HCT116 (cell line): Measurements from ENCODE around the gene FSHB. TPM values are rescaled to one million over a fixed set of nuclear protein-coding genes. Genes with fewer than 3 reads are reported as not detected.

Experiments
- ATAC-seq: fragments of 200-7000 bp; cut with Tn5 transposase; 2 replicates; pipeline ENCODE4 v1.9.1; 2020; ENCODE audit warnings: mild to moderate bottlenecking, moderate library complexity
- Bru-seq: library from RNA; stranded (reverse); fragments of 400-500 nt; gene quantifications from one replicate; lab custom pipeline; 2021; lab: Mats Ljungman, UMichigan
- BruChase-seq, 2 experiments: library from RNA; stranded (reverse); fragments of 400-500 nt; gene quantifications; one replicate each; lab custom pipeline; 2021; lab: Mats Ljungman, UMichigan
- BruUV-seq: library from RNA; stranded (reverse); fragments of 400-500 nt; replicated peaks from 2 replicates; lab custom pipeline; 2021; lab: Mats Ljungman, UMichigan
- CTCF ChIA-PET: fragments of 300-600 bp; sonication (Branson Sonifier 250); formaldehyde crosslinking; loops from one replicate; lab custom pipeline; 2021; ENCODE audit warnings: antibody characterized with exemption; lab: Charles Lee
- POLR2A ChIA-PET: fragments of 300-600, 350-600 bp; sonication (Branson Sonifier 250); formaldehyde crosslinking; loops from one replicate; lab custom pipeline; 2021; ENCODE audit warnings: antibody characterized with exemption; lab: Charles Lee
- RAD21 ChIA-PET, 2 experiments: fragments of 300-600 bp; sonication (Branson Sonifier 250); formaldehyde crosslinking; loops; one replicate each; lab custom pipeline; 2023; ENCODE audit warnings: low total read pairs in 2 of 2; ENCODE audit not compliant: uncharacterized antibody in 2 of 2, unreplicated experiment in 2 of 2, low non-redundant PET in 1 of 2; lab: Charles Lee
- DNase-seq: peaks from one replicate; pipeline ENCODE4 v3.0.0-alpha.2; 2010; ENCODE audit warnings: low read depth, low spot score
- H2AFZ ChIP-seq: fragments of 200-600 bp; shearing (Covaris generic), sonication (generic); 2 replicates; pipeline ENCODE4 v1.6.1; 2017; ENCODE audit warnings: low read depth, mixed run types, mixed read lengths, antibody characterized with exemption, low read length; ENCODE audit not compliant: poor library complexity, severe bottlenecking
- H3K27ac ChIP-seq: 2 replicates; pipeline ENCODE4 v1.5.1; 2012; ENCODE audit warnings: low read depth, low read length
- H3K27me3 ChIP-seq: fragments of 200-600 bp; sonication (generic); 2 replicates; pipeline ENCODE4 v1.6.1; 2016; ENCODE audit warnings: mixed run types, low read length, mixed read lengths; ENCODE audit not compliant: insufficient read depth
- H3K36me3 ChIP-seq, 2 experiments: fragments of 200-500 bp in 1 of 2; fragments of 200-600 bp in 1 of 2; sonication (Bioruptor generic) in 1 of 2; sonication (generic) in 1 of 2; 2 replicates each; pipeline versions ENCODE4 v1.5.1 to v1.6.1; 2014 to 2016; ENCODE audit warnings: low read length in 2 of 2, inconsistent platforms in 1 of 2, mixed read lengths in 1 of 2, mixed run types in 1 of 2; ENCODE audit not compliant: insufficient read depth in 2 of 2, control insufficient read depth in 1 of 2
- H3K4me1 ChIP-seq, 2 experiments: fragments of 200-600 bp in 1 of 2; sonication (generic) in 1 of 2; 2 replicates each; pipeline versions ENCODE4 v1.5.1 to v1.6.1; 2012 to 2017; ENCODE audit warnings: low read length in 2 of 2, inconsistent platforms in 1 of 2, mild to moderate bottlenecking in 1 of 2, mixed read lengths in 1 of 2, mixed run types in 1 of 2, moderate library complexity in 1 of 2; ENCODE audit not compliant: insufficient read depth in 2 of 2, control insufficient read depth in 1 of 2
- H3K4me2 ChIP-seq: fragments of 200-600 bp; sonication (generic); 2 replicates; pipeline ENCODE4 v1.6.1; 2017; ENCODE audit warnings: mixed run types, low read length, mixed read lengths
- H3K4me3 ChIP-seq, 2 experiments: fragments of 200-600 bp in 1 of 2; sonication (generic) in 1 of 2; replicated peaks in 1 of 2; 2 replicates each; pipeline ENCODE4 v1.5.1; 2011 to 2016; ENCODE audit warnings: low read length in 2 of 2, control low read depth in 1 of 2, low read depth in 1 of 2, mild to moderate bottlenecking in 1 of 2, mixed read lengths in 1 of 2, mixed run types in 1 of 2
- H3K79me2 ChIP-seq: fragments of 200-600 bp; sonication (generic); 2 replicates; pipeline ENCODE4 v1.6.1; 2017; ENCODE audit warnings: mild to moderate bottlenecking, mixed run types, low read length, moderate library complexity, mixed read lengths; ENCODE audit not compliant: insufficient read depth
- H3K9ac ChIP-seq: fragments of 200-600 bp; sonication (generic); 2 replicates; pipeline ENCODE4 v1.6.1; 2016; ENCODE audit warnings: low read length, mixed read lengths
- H3K9me2 ChIP-seq: fragments of 200-600 bp; sonication (generic), shearing (Covaris generic); 2 replicates; pipeline ENCODE4 v1.6.1; 2017; ENCODE audit warnings: mixed run types, mild to moderate bottlenecking, moderate library complexity; ENCODE audit not compliant: insufficient read depth
- H3K9me3 ChIP-seq, 2 experiments: fragments of 200-500 bp in 1 of 2; fragments of 200-600 bp in 1 of 2; sonication (Bioruptor generic) in 1 of 2; sonication (generic) in 1 of 2; 2 replicates each; pipeline ENCODE4 v1.6.1; 2014 to 2017; ENCODE audit warnings: low read length in 2 of 2, mixed read lengths in 2 of 2, inconsistent platforms in 1 of 2, low read depth in 1 of 2, mild to moderate bottlenecking in 1 of 2, mixed run types in 1 of 2, moderate library complexity in 1 of 2; ENCODE audit not compliant: control insufficient read depth in 1 of 2, insufficient read depth in 1 of 2
- H4K20me1 ChIP-seq: fragments of 200-600 bp; sonication (generic), shearing (Covaris generic); 2 replicates; pipeline ENCODE4 v1.6.1; 2017; ENCODE audit warnings: mixed run types, mild to moderate bottlenecking, moderate library complexity; ENCODE audit not compliant: insufficient read depth
- CBX3 ChIP-seq: IDR thresholded peaks from 2 replicates; pipeline ENCODE4 v1.6.1; 2012; ENCODE audit warnings: low read depth
- ELF1 ChIP-seq: IDR thresholded peaks from 2 replicates; pipeline ENCODE4 v1.6.1; 2012; ENCODE audit warnings: low read depth, borderline replicate concordance
- EZH2phosphoT487 ChIP-seq: fragments of 200-600 bp; IDR thresholded peaks from 2 replicates; pipeline ENCODE4 v1.6.1; 2018; ENCODE audit warnings: antibody characterized with exemption, borderline replicate concordance
- FOSL1 ChIP-seq: IDR thresholded peaks from 2 replicates; pipeline ENCODE4 v1.6.1; 2012; ENCODE audit warnings: low read depth
- POLR2AphosphoS5 ChIP-seq: IDR thresholded peaks from 2 replicates; pipeline ENCODE4 v1.6.1; 2011; ENCODE audit warnings: mild to moderate bottlenecking, low read depth, low read length, moderate library complexity
- REST ChIP-seq: IDR thresholded peaks from 2 replicates; pipeline ENCODE4 v1.6.1; 2012; ENCODE audit warnings: low read depth
- SP1 ChIP-seq: IDR thresholded peaks from 2 replicates; pipeline ENCODE4 v1.6.1; 2012; ENCODE audit warnings: low read depth
- SRF ChIP-seq: IDR thresholded peaks from 2 replicates; pipeline ENCODE4 v1.6.1; 2012; ENCODE audit warnings: low read depth
- ZBTB33 ChIP-seq: IDR thresholded peaks from 2 replicates; pipeline ENCODE4 v1.6.1; 2011; ENCODE audit warnings: mild to moderate bottlenecking, low read length, moderate library complexity; ENCODE audit not compliant: insufficient replicate concordance; ENCODE audit errors: extremely low read depth
- intact Hi-C: fragments of 100-400 bp; cut with micrococcal nuclease; formaldehyde crosslinking; loops from 2 replicates; pipeline ENCODE4 v1.10.0; 2022
- long read RNA-seq: library from polyadenylated mRNA; unstranded; transcript quantifications from one replicate; pipeline ENCODE4 v2.0.0, GENCODE V29; 2021; ENCODE audit not compliant: unreplicated experiment
- polyA plus RNA-seq: library from polyadenylated mRNA; unstranded; fragments of >200 nt; gene quantifications from 2 replicates; pipeline ENCODE4 v1.2.1, GENCODE V29; 2012; ENCODE audit warnings: missing spikeins
- total RNA-seq: library from RNA; stranded (reverse); gene quantifications from one replicate; pipeline ENCODE4 v1.2.1, GENCODE V29; 2021; ENCODE audit not compliant: unreplicated experiment

FSHB gene
- total RNA-seq (not detected), Bru-seq, nascent RNA (not detected), BruChase-seq, experiment 1, labeled RNA remaining after a 6-hour chase (not detected), BruChase-seq, experiment 2, labeled RNA remaining after a 2-hour chase (not detected)
- not detected in 2 replicates for polyA plus RNA-seq
- long read RNA-seq = 0 reads

GRCh38 chr11:30230714-30231113 lies at the start of gene FSHB:
FSHB (plus strand) TSS chr11:30231014; CDS start chr11:30231903, 889 bp downstream.
- RAD21 ChIA-PET = no interaction called here
- POLR2A ChIA-PET = no interaction called here
- no peak for TF ChIP-seq ZBTB33
- no peak for TF ChIP-seq POLR2AphosphoS5
- no peak for TF ChIP-seq SP1
- no peak for TF ChIP-seq CBX3
- TF ChIP-seq FOSL1 = no peak
- TF ChIP-seq EZH2phosphoT487 = no peak
- TF ChIP-seq SRF = no peak
- no peak for TF ChIP-seq ELF1
- TF ChIP-seq REST = no peak
- Histone ChIP-seq H3K9ac (no peak within 1 kb of the TSS), H4K20me1 (no peaks in the 10 kb centered on the region; the same call in 1 of the 2 replicates), H2AFZ (no peak within 1 kb of the TSS), H3K4me2 (no peak within 1 kb of the TSS), H3K27ac (no peak within 1 kb of the TSS), H3K9me3 (no peaks in the 10 kb centered on the region; a peak in 1 of 4 replicates), H3K36me3 (no peaks in the 10 kb centered on the region), H3K4me1 (no peaks in the 10 kb centered on the region), H3K79me2 (no peaks in the 10 kb centered on the region), H3K9me2 (no peaks in the 10 kb centered on the region), H3K27me3 (peaks cover 9% of the 10 kb centered on the region), H3K4me3 (no peak within 1 kb of the TSS)
- intact Hi-C loops = no loop called here
- BruUV-seq = no TSS peak
- DNase-seq (no peak), ATAC-seq (no peak)
- CTCF ChIA-PET = no interaction called here
